ENCODE results near the gene STARD7. TPM values are rescaled to one million over a fixed set of nuclear protein-coding genes. Genes with fewer than 3 reads are reported as not detected.
A peak's percentile ranks its signal among the peaks of the same experiment; 100 is the strongest.
"Not testable (repeated sequence)": the region's sequence is repeated elsewhere in the genome, so short reads cannot be mapped to it uniquely, and the experiment has no call there.

The STARD7 gene, protein sequence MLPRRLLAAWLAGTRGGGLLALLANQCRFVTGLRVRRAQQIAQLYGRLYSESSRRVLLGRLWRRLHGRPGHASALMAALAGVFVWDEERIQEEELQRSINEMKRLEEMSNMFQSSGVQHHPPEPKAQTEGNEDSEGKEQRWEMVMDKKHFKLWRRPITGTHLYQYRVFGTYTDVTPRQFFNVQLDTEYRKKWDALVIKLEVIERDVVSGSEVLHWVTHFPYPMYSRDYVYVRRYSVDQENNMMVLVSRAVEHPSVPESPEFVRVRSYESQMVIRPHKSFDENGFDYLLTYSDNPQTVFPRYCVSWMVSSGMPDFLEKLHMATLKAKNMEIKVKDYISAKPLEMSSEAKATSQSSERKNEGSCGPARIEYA
- total RNA-seq (107 and 132 TPM in 2 replicates), polyA plus RNA-seq (48.5 and 61.2 TPM in 2 replicates), polyA minus RNA-seq (91.0 and 105 TPM in 2 replicates), Bru-seq, nascent RNA (percentile 93 among the genes with signal in this experiment), BruChase-seq, experiment 1, labeled RNA remaining after a 6-hour chase (percentile 98 among the genes with signal in this experiment), BruChase-seq, experiment 2, labeled RNA remaining after a 2-hour chase (percentile 94 among the genes with signal in this experiment)
- 52.0 and 52.6 TPM in 2 replicates for polyA plus RNA-seq (2011; cell fraction: cytosol; rRNA removed)
- 51.8 and 62.4 TPM in 2 replicates for polyA plus RNA-seq (2011; cell fraction: nucleus; rRNA removed)
- 78.9 and 93.4 TPM in 2 replicates for polyA plus RNA-seq (2012)
- 80.0 TPM for polyA minus RNA-seq (2011; cell fraction: cytosol; rRNA and poly(A)+ RNA removed)
- polyA minus RNA-seq (2011; cell fraction: nucleus; rRNA and poly(A)+ RNA removed), result 51.1 and 56.5 TPM in 2 replicates
- long read RNA-seq, transcript STARD7-201 (8 exons, 3,368 nt), result major isoform, 300 of 362 reads
- long read RNA-seq, partial matches to known transcripts, result 11 of 362 reads
- long read RNA-seq, other reads (novel, unspliced or antisense), result 51 of 362 reads

DNA sequence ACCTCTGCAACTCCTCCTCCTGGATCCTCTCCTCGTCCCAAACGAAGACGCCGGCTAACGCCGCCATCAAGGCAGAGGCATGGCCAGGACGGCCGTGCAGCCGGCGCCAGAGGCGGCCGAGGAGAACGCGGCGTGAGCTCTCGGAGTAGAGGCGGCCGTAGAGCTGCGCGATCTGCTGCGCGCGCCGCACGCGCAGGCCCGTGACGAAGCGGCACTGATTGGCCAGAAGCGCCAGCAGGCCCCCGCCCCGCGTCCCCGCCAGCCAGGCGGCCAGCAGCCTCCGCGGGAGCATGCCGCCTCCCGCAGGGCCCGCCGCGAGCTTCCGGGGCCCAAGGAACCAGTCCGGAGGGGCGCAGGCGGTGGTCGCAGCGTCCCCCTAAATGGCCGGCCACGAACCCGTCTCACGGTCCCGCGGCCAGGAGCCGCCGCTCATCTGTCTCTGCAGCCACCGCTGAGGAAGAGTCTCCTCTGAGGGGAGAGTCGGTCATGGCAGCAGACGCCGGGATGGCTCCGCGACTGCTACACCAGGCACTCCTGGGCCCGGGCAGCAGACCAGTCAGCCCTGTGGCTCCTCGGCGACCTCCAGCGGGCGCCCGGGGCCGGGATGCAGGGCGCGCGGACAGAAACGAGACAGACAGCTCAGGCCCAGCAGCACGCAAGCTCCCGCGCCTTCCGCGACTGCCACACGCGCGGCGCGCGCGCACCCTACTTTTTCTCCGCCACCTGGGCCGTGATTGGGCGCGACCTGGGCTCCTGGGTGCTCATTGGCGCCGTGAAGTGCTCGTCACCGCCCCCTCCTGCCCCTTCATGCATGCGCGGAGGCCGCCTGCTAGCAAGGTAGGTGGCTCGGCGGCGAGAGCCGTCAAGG is at the start of gene STARD7:
Gene STARD7, minus strand, starts transcription at position 685 of the 868 bp plus-strand sequence. Its CDS starts 393 bp downstream, at position 292.
- Histone ChIP-seq H3K27me3 (ENCODE audit: control insufficient read depth in 2 of 2, insufficient read depth in 2 of 2, low read length in 2 of 2) (no peaks in the 10 kb centered on the region), H3K79me2 (ENCODE audit: control insufficient read depth, insufficient read depth, low read length) (peaks cover 60% of the 10 kb centered on the region), H3K9me1 (replicated peaks; ENCODE audit: control insufficient read depth, extremely low read depth, insufficient read depth, low read length) (no peaks in the 10 kb centered on the region), H3K9ac (replicated peaks; ENCODE audit: extremely low read depth, insufficient read depth, low read length) (peak within 1 kb of the TSS; percentile 89), H3K4me3 (replicated peaks in 1 of 3; ENCODE audit: insufficient read depth in 1 of 3, low read depth in 1 of 3, low read length in 3 of 3) (peak within 1 kb of the TSS; percentile 84 to 99 (median 98)), H2AFZ (ENCODE audit: low read depth, low read length) (peak within 1 kb of the TSS; percentile 71), H3K27ac (ENCODE audit: insufficient read depth, low read depth, low read length) (peak within 1 kb of the TSS; percentile 87), H3K4me1 (ENCODE audit: control insufficient read depth, extremely low read depth, insufficient read depth, low read length) (peaks cover 36% of the 10 kb centered on the region), H3K4me2 (ENCODE audit: insufficient read depth, low read length) (peak within 1 kb of the TSS; percentile 90), H4K20me1 (replicated peaks; ENCODE audit: control insufficient read depth, extremely low read depth, insufficient read depth, low read length) (no peaks in the 10 kb centered on the region), H3K9me3 (replicated peaks; ENCODE audit: control insufficient read depth, insufficient read depth, low read length) (no peaks in the 10 kb centered on the region), H3K36me3 (ENCODE audit: control insufficient read depth in 2 of 2, extremely low read depth in 1 of 2, insufficient read depth in 2 of 2, low read length in 2 of 2) (no peaks in the 10 kb centered on the region)
- FAIRE-seq (peak; percentile 93), DNase-seq (ENCODE audit: low read depth, low spot score) (peak; percentile 97)
- intact Hi-C loops (cut with micrococcal nuclease) (loop anchor here (1.0 to 10.0 kb wide), 6 partner anchors 34 to 296 kb away; partner anchors contain the start of genes CIAO1 and NEURL3), dilution Hi-C loops (cut with MboI; ENCODE audit: extremely low pct_ligation_motif_present, low sequenced_read_pairs) (no loop called here)
- TF ChIP-seq GATA2 (IDR thresholded peaks at IDR 0.05; ENCODE audit: insufficient read depth, insufficient read length, low read depth, low read length) (no peak), JUN (IDR thresholded peaks at IDR 0.05; ENCODE audit: borderline replicate concordance, insufficient read depth, insufficient read length, low read depth) (no peak), MYC (IDR thresholded peaks at IDR 0.05; ENCODE audit: low read depth, low read length) (peak; percentile 68), POLR2AphosphoS5 (IDR thresholded peaks at IDR 0.05; ENCODE audit: insufficient read depth, low read depth, low read length) (peak; percentile 90), POLR2A (IDR thresholded peaks at IDR 0.05; ENCODE audit: low read depth, low read length) (peak; percentile 89), EZH2 (IDR thresholded peaks at IDR 0.05; ENCODE audit: borderline replicate concordance, low read depth, low read length, severe bottlenecking) (no peak), FOS (IDR thresholded peaks at IDR 0.05; ENCODE audit: borderline replicate concordance, insufficient read depth, low read length) (no peak)
- TF ChIP-seq, protein P1, sequence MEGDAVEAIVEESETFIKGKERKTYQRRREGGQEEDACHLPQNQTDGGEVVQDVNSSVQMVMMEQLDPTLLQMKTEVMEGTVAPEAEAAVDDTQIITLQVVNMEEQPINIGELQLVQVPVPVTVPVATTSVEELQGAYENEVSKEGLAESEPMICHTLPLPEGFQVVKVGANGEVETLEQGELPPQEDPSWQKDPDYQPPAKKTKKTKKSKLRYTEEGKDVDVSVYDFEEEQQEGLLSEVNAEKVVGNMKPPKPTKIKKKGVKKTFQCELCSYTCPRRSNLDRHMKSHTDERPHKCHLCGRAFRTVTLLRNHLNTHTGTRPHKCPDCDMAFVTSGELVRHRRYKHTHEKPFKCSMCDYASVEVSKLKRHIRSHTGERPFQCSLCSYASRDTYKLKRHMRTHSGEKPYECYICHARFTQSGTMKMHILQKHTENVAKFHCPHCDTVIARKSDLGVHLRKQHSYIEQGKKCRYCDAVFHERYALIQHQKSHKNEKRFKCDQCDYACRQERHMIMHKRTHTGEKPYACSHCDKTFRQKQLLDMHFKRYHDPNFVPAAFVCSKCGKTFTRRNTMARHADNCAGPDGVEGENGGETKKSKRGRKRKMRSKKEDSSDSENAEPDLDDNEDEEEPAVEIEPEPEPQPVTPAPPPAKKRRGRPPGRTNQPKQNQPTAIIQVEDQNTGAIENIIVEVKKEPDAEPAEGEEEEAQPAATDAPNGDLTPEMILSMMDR (IDR thresholded peaks at IDR 0.05; ENCODE audit: extremely low read depth in 1 of 2, insufficient read depth in 1 of 2, low read depth in 1 of 2, low read length in 2 of 2), result peak; percentile 4 to 19
- TF ChIP-seq, protein P2, sequence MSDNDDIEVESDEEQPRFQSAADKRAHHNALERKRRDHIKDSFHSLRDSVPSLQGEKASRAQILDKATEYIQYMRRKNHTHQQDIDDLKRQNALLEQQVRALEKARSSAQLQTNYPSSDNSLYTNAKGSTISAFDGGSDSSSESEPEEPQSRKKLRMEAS (IDR thresholded peaks at IDR 0.05; ENCODE audit: insufficient read depth, insufficient read length), result peak; percentile 37
- ChIA-PET POLR2A (interaction anchor here (0.5 to 1.5 kb wide), 9 partner anchors 9 to 407 kb away, joined by 3 to 8 read pairs (median 3); partner anchors contain the start of genes CIAO1 and TMEM127), CTCF (interaction anchor here (0.8 to 2.0 kb wide), 8 partner anchors 9 to 215 kb away, joined by 3 to 17 read pairs (median 6); partner anchors contain the start of genes CIAO1 and TMEM127)
- BruUV-seq (replicated peaks), result no TSS peak

DNA sequence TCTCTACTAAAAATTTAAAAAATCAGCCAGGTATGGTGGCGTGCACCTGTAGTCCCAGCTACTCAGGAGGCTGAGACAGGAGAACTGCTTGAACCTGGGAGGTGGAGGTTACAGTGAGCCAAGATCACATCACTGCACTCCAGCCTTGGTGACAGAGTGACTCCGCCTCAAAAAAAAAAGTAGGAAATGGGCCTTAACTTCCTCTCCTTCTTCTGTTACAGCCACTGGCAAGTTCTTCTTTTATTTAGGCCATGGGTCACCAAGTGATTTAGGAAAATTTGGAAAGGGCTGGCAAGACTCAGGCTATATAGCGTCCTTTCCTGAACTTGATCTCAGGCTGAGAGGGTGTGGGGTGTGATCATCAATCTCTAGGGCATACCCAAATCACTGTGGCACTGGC is 49.1 kb upstream of the STARD7 start:
- BruUV-seq (replicated peaks); FAIRE-seq; H3K4me2 ChIP-seq (ENCODE audit: insufficient read depth, low read length); H3K27me3 ChIP-seq (ENCODE audit: control insufficient read depth in 2 of 2, insufficient read depth in 2 of 2, low read length in 2 of 2); POLR2A ChIA-PET; H4K20me1 ChIP-seq (replicated peaks; ENCODE audit: control insufficient read depth, extremely low read depth, insufficient read depth, low read length); intact Hi-C loops (cut with micrococcal nuclease); H3K9ac ChIP-seq (replicated peaks; ENCODE audit: extremely low read depth, insufficient read depth, low read length); H3K27ac ChIP-seq (ENCODE audit: insufficient read depth, low read depth, low read length); dilution Hi-C loops (cut with MboI; ENCODE audit: extremely low pct_ligation_motif_present, low sequenced_read_pairs); H3K4me3 ChIP-seq (replicated peaks in 1 of 3; ENCODE audit: insufficient read depth in 1 of 3, low read depth in 1 of 3, low read length in 3 of 3); DNase-seq (ENCODE audit: low read depth, low spot score); H3K9me3 ChIP-seq (replicated peaks; ENCODE audit: control insufficient read depth, insufficient read depth, low read length); H2AFZ ChIP-seq (ENCODE audit: low read depth, low read length); H3K9me1 ChIP-seq (replicated peaks; ENCODE audit: control insufficient read depth, extremely low read depth, insufficient read depth, low read length): not testable (repeated sequence)
- peaks cover 8 to 11% of the 10 kb centered on the region in 2 experiments for H3K36me3 ChIP-seq (ENCODE audit: control insufficient read depth in 2 of 2, extremely low read depth in 1 of 2, insufficient read depth in 2 of 2, low read length in 2 of 2)
- H3K79me2 ChIP-seq (ENCODE audit: control insufficient read depth, insufficient read depth, low read length), result peaks cover 39% of the 10 kb centered on the region
- H3K4me1 ChIP-seq (ENCODE audit: control insufficient read depth, extremely low read depth, insufficient read depth, low read length), result peaks cover 52% of the 10 kb centered on the region
- CTCF ChIA-PET, result interaction anchor here (2.2 kb wide), 1 partner anchor 83 kb away, joined by 5 read pairs; no protein-coding TSS in a partner anchor
